ENCODE measurements around the gene ADARB1.
"Not testable (repeated sequence)": the region's sequence is repeated elsewhere in the genome, so short reads cannot be mapped to it uniquely, and the experiment has no call there.

The ADARB1 gene

DNA sequence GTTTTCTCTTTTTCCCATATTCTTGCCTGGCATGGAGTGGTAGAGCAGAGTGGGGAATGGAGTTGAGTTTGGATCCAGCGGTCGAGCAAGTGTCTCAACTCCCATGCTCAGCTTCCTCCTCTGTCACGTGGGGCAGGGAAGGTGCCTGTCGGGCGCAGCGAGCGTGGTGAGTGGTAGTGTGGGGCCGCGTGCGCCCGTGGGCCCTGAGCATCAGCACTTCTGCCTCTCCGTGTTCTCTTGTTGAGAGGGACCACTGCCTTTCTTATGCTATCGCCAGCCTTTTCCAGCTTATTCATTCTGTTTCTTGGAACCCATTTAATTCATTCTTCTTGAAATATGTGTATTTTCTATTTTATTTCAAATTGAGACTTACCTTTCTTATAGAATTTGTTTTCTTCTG is 65.1 kb downstream of the ADARB1 start:
- DNase-seq = no peak

DNA sequence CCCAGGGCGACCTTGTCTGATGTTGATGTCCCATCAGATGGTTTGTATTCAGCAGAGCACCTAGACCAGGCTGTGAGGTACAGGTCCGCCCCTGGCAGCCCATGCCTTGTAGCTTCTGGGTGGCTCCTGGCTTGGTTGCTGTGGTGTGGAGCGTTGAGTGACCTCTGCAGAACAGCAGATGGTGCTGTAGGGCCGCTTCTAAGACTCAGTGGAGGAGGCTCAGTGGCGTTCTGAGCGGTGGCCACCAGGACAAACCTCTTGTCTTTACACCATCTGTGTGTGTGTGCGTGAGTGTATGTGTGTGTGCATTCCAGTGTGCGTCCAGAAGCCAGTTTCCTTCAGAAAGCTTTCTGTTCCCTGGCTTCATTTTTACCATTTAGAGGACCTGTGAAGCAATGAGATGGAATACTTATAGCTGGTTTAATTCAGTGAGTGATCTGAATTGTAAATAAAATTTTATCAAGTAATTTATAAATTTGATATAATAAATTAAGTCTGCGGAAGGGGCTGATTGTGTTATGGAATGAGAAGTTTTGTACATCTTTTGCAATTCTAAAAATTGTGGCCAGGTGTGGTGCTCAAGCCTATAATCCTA is 66.1 kb downstream of the ADARB1 start:
- no peak for DNase-seq

DNA sequence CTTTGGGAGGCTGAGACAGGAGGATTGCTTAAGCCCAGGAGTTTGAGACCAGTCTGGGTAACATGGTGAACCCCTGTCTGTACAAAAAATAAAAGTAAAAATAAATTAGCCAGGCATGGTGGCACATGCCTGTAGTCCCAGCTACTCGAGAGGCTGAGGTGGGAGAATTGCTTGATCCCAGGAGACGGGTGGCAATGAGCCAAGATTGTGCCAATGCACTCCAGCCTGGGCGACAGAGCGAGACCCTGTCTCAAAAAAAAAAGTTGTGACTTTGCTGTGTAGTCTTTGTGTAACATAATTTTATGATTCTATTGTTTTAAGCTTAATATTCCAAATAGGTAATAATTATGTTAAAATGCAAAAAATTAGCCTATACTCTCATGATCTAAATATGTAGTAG is 66.6 kb downstream of the ADARB1 start:
- DNase-seq = not testable (repeated sequence)

DNA sequence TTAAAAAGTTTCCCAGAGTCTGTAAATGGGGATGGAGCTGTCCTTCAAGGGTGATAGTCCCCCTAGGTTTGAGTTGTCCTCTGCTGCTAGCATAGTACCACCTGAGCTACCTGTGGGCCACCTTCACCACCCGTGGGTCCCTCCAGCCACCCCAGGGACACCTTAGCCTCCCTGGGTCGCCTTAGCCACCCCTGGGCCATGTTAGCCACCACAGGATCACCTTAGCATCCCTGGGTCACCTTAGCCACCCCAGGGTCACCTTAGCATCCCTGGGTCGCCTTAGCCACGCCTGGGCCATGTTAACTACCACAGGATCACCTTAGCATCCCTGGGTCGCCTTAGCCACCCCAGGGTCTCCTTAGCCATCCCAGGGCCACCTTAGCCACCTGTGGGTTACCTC is 67.1 kb downstream of the ADARB1 start:
- DNase-seq = no peak

DNA sequence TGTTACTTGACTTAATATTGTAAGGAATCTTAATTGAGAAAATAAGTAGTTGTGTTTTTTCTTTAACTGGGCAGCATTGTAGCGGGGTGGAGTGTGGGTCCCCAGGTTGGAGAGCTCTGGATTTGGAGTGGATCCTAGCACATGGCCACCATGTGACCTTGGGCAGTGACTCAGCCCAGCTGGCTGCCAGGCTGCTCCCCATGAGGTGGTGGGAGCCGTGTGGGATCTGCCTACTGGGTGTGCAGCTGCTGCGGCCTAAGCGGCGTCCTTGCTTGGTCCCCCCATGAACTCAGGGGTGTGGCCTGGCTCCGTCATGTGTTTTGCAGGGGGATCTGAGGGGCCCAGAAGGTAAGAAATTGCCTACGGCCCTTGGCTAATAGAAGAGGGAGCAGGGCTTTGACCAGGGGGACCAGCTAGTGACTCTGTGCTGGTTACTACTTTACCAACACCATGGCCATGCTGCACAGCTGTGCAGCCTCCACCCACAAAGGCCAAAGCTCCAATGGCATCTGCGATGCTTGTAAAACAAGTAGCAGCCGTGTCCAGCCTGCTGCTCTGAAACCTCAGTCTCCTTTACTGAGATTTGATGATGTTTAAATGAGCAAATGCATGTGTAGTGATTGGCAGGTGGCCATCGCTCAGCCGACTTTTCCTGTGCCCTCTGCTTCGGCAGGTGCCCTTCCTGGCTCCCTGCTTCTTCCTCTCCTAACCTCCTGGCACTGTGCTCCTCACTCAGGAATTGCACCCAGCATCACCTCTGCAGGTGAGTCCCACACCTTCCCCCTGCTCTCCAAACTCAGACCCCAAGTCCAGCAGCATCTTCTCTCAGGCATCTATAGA is 68.3 kb downstream of the ADARB1 start:
- DNase-seq = no peak

DNA sequence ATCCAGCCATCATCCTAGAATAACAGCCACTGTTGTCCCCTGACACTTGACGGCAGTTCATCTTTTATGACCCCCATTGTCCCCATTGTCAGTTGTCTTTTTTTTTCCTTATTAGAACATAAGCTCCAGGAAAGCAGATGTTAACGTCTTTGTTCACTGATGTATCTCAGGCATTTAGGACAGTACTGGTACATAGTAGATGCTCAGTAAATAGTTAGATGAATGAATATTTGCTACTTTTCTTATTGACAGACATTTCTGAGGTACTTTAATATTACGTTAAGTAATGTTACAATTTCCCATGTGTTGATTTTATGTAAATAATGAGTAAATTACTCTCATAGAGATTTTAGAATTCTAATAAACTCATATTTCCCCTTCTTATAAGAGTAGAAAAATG is 69.5 kb downstream of the ADARB1 start:
- no peak for DNase-seq

DNA sequence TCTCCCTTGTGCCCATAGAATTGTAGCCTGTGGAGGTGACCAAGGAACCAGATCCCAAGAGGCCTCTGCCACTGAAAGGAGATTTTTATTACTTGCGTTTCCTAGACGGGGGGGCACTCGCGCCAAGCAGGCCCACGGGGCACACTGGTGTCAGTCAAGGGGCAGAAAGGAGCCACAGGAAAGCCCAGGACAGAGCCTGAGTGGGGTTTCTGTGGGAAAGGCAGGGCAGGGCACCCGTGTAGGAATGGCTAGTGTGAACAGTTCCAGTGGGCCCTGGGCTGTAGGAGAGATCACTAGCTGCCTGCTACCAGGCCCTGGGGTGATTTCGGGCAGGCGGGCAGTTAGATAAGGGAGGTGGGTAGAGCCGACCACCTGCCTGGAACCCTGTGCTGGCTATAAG is 70.8 kb downstream of the ADARB1 start:
- no peak for DNase-seq

DNA sequence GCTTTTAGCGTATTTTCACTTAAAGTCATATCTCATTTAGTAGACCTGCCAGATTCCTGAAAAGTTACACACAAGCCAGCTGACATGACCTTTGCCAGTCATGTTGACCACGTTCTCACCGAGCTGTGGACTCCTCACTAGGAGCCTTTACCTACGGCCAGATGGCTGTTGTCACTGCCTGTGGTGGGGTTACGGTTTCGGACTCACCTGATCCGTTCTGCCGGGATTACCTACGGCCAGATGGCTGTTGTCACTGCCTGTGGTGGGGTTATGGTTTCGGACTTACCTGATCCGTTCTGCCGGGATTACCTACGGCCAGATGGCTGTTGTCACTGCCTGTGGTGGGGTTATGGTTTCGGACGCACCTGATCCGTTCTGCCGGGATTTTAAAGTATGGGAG is 71.5 kb downstream of the ADARB1 start:
- not testable (repeated sequence) for DNase-seq

DNA sequence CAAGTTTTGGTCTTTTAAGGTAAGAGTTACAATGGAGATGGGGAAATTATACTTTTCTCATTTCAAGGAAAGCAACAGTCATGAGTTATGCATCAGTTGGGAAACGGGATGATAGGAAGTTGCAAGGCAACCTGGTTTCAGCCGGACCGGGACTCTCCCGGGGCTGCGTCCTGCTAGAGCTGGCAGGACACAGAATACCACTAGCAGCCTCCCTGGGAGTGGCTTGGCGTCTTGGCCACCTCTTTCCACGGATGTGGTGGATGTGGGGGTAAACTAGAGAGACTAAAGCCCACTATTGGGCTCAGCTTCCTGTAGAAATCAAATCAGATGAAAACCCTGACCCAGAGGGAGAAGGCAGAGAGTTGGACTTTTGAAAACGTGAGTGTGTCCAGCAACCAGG is 71.9 kb downstream of the ADARB1 start:
- no peak for DNase-seq

DNA sequence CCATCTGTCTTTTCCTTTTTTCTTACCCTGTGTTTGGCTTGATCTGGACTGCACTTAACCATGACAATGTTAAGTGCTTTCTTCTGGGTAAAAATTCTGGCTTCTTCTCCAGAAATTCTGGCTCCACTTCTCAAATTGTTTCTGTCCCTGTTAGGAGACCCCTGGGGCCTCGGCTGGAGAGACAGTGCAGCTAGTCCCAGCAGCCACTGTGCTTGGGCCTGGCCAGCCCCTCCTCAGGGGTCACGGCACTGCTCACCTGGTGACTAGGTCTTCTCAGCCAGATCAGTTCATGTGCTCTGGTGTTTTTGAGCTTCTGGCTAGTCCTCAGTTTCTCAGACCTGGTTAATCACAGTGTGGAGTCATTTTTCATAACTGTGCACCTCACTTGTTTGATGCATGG is 72.4 kb downstream of the ADARB1 start:
- DNase-seq = no peak

DNA sequence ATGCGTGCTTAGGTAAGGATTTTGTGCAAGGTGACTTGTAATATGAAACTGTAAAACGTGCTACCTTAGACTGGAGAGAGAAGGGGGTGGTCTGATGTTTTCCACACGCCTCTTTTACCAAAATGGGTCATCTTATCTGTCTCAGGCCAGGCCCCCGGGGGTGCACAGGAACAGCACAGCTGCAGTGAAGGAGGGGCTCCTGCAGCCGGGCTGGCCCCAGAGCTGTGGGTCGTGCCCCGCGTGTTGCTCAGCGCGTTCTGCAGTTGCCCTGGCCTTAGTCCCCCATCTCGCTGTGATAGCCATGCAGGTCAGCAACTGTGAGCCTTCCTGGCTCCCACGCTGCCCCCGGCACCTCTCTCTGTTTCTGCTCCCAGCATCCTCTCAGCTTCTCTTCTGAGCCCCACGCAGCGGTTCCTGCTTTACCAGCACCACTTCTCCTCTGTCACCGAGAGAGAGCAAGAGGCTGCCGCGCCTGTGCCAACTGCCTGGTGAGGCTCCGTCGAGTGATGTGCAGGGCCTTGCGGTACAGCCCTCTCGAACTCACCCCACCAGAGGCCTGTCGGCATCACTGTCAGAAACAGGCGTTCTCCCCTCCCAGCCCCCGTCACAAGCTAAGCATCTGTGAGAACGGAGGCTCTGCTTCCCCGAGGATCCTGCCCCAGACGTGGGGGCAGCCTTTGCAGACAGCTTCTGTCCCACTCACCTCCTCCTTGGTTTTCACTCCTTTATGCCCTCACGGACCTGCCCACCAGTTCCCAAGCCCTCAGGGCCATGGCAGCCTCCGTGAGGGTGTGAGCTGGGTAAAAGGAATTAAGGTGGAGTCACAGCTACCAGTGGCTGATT is 73.3 kb downstream of the ADARB1 start:
- DNase-seq = no peak

DNA sequence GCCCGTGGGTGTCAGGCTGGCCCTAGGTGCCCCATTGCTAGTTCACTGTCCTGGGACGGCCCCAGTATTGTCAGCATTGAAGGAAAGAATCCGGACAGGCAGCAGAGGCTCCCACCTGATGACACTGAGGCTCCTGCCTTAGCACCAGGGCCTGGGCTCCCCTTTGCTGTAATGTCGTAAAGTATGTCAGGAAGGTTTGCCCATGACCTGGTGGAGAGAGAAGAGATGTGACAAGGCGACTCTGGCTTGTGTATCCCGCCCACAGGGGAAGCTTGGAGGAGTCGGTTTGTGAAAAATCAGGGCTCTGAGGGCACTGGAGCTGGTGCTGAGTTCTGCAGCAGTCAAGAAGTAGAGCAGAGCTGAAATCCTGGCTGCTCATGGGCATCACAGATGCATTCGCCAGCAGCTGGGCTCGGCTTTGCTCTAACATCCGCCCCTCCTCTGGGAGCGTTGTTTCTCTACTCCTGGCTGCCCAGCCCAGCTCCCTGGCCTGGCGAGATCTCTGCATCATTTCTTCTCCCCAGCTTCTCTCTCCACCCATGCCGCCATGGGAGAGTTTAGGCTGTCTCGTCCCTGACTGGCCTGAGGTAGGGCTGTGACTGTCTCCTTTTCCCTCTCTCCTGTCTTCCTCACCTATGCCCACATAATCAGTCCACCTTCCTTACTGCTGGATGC is 74.1 kb downstream of the ADARB1 start:
- no peak for DNase-seq

DNA sequence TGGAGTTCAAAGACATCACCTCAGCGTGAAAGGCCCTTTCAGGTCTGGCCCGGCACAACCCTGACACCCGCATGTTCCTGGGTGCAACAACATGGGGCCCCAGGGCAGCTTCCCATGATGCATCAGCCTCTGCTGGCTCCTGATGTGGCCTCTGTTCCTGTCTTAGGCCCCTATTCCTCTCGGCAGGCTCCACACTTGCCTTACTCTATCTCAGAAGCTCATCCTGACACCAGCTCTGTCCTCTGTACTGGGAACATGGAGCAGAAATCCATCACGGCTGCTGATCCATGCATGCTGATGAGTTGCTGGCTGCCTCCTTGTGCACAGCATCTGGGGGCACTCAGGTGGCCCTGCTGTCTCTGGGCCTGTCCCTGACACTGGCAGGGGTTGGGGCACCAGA is 74.6 kb downstream of the ADARB1 start:
- DNase-seq = no peak

DNA sequence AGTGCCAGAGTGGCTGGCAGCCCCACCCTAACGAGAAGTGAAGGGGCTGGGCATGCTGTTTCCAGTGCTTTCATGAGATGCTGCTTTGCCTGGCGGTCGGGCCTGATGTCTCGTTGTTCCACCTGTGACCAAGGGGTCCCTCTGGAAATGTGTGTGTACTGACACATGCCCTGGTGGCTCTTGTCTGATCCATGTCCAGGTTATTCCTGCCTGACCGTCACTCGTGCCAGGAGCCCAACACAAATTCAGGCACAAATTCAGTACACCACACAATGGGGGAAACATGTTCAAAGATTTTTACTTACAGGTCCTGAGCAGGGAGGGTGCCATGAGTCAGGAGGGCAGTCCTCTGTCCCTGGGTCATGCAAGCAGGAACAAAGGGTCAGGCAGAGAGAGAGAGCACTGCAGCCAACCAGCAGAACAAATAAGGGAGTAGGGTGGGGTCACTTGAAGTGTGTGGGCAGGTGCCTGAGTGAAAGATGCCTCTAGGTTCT is 76.3 kb downstream of the ADARB1 start:
- DNase-seq = no peak

DNA sequence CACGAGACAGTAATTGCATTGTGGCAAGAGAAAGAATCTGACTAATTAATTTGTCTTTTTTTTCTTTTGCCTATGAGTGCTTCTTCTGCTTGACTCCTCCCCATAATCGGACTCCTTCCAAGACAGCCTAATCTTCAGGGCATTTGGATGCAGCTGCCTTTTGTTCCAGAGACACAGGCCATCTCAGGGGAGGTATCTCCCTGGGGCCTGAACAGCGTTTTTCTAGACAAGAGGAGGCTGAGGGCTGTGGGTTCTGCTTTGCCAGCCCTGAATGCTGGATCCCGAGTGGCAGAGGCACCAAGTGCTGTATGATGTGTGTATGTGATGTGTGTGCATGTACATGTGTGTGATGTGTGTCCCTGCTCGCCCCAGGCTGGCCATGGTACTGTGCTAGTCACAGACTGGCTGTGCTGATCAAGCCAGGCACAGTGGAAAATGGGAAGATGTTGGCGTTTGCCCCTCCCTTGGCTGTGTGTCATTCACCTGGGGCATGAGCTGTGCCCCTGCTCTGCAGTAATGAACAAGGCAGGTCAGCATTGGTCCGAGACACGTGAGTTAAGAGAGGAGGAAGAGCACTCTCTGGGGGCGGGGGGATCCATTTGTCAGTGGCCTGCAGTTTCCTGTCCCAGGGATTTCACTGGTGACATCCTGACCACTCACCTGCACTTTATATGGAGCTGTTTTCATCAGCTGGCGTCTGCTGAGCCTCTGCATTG is 77.2 kb downstream of the ADARB1 start:
- no peak for DNase-seq

DNA sequence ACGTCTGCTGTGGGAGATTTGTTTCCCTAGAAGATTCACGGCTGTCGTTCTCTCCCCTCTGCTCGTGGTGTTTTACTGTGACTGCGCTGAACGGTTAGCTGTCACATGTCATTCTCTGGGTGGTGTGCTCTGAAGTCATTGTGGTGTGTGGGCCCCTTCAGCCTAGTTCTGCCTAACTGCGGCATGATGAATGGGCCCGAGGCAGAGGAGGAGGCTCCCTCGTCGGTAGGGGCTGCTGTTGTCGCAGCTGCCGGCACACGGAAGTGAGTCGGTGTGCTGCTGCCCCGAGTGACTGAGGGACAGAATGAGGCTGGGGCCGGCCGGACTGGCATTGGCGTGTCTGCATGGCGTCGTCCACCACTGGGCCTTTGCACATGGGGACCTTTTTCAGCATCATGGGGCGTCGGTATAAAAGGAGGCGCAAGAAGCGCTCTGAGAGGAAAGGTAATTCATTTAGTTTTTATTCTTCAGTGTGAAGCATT is 77.9 kb downstream of the ADARB1 start:
- DNase-seq = no peak

DNA sequence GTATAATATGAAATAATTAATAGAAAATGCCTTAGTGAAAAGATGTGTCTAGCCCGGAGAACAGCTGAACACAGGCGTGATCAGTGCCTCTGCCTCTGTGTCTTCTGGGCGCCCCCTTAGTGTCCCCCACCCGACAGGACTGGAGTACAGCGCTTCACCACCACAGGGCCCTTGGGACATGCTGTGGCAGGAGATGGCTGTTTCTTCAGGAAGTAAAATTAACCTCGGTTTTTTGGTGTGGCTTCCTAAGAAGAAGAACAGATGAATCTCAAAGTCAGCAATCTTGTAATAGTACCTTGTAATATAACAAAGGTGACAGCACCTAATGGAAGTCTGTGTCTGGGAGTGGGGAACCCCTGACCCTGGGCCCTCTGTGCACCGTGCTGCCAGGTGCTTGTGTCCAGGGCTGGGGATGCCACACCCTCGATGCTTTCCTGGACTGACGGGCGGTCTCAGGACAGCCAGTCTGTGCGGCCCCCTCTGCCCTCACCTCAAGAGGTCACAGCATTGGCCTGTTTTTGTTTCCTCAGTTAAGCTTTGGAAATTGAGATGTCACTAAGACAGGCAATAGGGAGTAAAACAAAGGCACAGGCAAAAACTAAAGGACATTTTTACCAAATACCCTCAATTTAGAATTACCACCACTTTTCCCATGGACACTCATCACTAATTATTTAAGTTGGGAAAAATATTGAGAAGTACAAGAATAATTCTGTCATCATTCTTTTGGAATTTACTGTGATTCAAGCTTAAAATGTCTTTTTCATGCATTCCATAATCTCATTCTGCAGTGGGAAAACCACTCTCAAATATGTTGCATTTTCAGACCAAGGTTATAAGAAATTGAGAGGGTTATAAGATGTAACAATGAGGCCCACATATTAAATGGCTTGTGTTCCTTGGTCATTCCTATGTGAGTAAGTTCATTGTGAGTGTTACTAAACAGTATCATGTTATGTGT is 79.3 kb downstream of the ADARB1 start:
- no peak for DNase-seq

DNA sequence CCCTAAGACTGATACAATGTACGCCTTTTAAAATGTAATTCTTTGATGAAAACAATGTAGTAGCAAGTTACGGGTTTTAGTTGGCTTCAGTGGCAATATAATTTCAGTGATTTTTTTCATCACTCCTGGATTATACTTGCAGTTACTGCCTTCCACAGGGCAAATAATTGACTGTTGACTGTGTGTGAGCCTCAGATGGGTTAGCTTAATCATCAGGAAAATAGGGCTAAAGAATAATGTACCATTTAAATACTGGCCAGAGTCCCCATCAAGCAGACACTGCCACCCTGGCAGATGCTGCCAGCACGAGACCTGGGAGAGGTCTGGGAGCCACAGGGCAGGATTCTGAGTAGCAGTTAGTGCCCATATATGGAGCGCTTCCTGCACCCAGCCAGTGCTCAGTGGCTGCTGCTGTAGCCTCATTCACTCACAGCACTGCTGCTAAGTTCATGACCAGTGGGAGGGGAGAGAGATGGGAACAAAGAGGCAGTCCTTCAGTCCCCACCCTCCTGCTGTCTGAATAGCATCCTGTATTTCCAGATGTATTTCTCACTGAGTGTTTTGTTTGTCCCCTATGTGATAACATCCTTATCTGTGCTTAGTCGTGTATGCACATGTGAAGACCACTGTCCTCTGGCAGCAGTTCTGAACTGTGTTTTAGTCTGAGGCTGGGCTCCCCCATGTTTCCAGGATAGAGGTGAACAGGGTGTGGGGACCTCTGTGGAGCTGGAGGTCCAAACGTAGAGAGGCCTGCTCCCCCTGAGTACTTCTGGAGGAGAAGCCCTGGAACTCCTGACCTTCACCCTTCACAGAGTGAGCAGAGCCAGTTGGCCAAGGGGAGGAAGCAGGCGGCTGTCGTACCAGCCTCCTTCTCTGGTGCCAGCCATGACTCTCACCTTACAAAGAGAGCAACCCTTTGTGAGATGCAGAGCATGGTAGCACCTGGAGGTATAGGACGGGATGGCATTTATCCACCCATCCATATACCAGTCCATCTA is 80.4 kb downstream of the ADARB1 start:
- no peak for DNase-seq

DNA sequence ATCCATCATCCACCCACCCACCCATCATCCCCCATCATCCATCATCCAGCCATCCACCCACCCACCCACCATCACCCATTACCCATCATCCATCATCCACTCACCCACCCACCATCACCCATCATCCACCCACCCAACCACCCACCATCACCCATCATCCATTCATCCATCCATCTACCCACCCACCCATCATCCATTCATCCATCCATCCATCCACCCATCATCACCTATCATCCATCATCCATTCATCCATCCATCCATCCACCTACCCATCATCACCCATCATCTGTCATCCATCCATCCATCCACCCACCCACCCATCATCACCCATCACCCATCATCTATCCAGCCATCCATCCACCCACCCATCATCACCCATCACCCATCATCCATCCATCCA is 81.5 kb downstream of the ADARB1 start:
- DNase-seq = no peak

DNA sequence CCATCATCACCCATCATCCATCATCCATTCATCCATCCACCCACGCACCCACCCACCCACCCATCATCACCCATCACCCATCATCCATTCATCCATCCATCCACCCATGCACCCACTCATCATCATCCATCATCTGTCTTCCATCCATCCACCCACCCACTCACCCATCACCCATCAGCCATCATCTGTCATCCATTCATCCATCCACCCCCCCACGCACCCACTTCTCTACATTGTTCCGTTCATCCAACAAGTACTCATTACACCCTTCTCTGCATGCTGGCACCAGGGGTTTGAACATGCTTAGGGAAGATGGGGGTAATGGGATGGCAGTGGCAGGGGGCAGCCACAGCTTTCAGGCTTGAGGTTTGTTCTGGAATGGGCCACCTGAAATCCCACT is 82.1 kb downstream of the ADARB1 start:
- DNase-seq = no peak

All from NCI-H2081 treated with DMSO at 0.1 percent for 48 hours (cell line).